SK-N-MC (cell line): ENCODE data around the gene POU2AF2.

Experiments
- EZH2 ChIP-seq: fragments of 200-600 bp; sonication (generic); IDR thresholded peaks from one replicate; pipeline ENCODE4 v1.6.1; 2017; ENCODE audit warnings: antibody characterized with exemption
- FOXP2 ChIP-seq: optimal IDR thresholded peaks from 2 replicates; pipeline ENCODE3; 2011; ENCODE audit warnings: mild to moderate bottlenecking, moderate library complexity; ENCODE audit not compliant: insufficient read depth; ENCODE audit errors: extremely low read length, control extremely low read depth
- POLR2AphosphoS5 ChIP-seq: IDR thresholded peaks from 2 replicates; pipeline ENCODE4 v1.6.1; 2012; ENCODE audit warnings: mild to moderate bottlenecking, low read depth, low read length, borderline replicate concordance

- TF ChIP-seq POLR2AphosphoS5 (no peak), EZH2 (no peak), FOXP2 (no peak)
Measured at GRCh38 chr11:111307472-111308108, 62.1 kb downstream of the POU2AF2 start.
